LHCN-M2 (cell line): ENCODE measurements around the gene PCDHA1. TPM values are rescaled to one million over a fixed set of nuclear protein-coding genes. Genes with fewer than 3 reads are reported as not detected.
A peak's percentile ranks its signal among the peaks of the same experiment; 100 is the strongest.
"Not testable (repeated sequence)": the region's sequence is repeated elsewhere in the genome, so short reads cannot be mapped to it uniquely, and the experiment has no call there.

Experiments used
- DNase-seq: peaks from one replicate; pipeline ENCODE4 v3.0.0-alpha.2; 2012; ENCODE audit warnings: low read depth
- total RNA-seq: library from RNA; depleted of rRNA; stranded (reverse); fragments of >200 nt; gene quantifications from 2 replicates; pipeline ENCODE4 v1.2.3, GENCODE V29; 2014

The PCDHA1 gene
- total RNA-seq, 1 experiment from 2014 or later = 0.06 TPM

- DNase-seq = not testable (repeated sequence)
These were observed 64.1 kb downstream of the PCDHA1 start for GRCh38 chr5:140849831-140850634.

GRCh38 chr5:140855772-140856674 is 70.1 kb downstream of the PCDHA1 start, which contains the start of gene PCDHA10:
Gene PCDHA10 (plus strand): TSS chr5:140855897. CDS start chr5:140856049, 152 bp downstream.
- peak; percentile 11 for DNase-seq

DNA sequence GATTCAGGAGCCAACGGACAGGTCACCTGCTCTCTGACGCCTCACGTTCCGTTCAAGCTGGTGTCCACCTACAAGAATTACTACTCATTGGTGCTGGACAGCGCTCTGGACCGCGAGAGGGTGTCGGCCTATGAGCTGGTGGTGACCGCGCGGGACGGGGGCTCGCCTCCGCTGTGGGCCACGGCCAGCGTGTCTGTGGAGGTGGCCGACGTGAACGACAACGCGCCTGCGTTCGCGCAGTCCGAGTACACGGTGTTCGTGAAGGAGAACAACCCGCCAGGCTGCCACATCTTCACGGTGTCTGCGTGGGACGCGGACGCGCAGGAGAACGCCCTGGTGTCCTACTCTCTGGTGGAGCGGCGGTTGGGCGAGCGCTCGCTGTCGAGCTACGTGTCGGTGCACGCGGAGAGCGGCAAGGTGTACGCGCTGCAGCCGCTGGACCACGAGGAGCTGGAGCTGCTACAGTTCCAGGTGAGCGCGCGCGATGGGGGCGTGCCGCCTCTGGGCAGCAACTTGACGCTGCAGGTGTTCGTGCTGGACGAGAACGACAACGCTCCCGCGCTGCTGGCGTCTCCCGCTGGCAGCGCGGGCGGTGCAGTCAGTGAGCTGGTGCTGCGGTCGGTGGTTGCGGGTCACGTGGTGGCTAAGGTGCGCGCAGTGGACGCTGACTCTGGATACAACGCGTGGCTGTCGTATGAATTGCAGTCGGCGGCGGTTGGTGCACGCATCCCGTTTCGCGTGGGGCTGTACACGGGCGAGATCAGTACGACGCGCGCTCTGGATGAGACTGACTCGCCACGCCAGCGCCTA is 71.4 kb downstream of the PCDHA1 start:
- no peak for DNase-seq

GRCh38 chr5:140857987-140858240 is 72.0 kb downstream of the PCDHA1 start:
- DNase-seq = no peak

DNA sequence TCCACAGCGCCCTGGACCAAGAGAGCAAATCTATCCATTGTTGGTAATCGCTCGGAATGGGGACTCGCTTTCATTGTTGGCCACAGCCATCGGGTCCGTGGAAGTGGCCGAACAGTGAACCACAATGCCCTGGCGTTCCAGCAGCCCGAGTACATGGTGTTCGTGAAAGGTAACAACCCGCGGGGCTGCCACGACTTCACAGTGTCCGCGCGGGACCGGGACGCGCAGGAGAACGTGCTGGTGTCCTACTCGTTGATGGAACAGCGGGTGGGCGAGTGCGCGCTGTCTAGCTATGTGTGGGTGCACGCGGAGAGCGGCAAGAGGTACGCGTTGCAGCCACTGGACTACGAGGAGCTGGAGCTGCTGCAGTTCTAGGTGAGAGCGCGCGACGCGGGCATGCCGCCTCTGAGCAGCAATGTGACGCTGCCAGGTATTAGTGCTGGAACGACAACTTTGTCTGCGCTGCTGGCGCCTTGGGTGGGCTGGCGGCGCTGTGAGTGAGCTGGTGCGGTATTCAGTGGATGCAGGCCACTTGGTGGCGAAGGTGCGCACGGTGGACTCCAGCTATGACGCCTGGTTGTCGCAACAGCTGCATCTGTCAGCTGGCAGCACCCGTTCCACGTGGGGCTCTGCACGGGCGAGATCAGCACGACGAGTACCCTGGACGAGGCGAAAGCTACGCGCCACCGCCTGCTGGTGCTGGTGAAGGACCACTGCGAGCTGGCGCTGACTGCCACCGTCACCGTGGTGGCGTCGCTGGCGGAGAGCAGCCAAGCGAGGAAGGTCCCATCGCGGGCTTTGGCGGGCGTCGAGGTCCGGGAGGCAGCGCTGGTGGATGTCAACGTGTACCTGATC is 76.7 kb downstream of the PCDHA1 start:
- DNase-seq = no peak

GRCh38 chr5:140868721-140869554 is 83.0 kb downstream of the PCDHA1 start, which contains the start of gene PCDHA11:
Gene PCDHA11 (plus strand): TSS chr5:140868957. CDS start chr5:140869104, 147 bp downstream.
- DNase-seq = peak; percentile 2

DNA sequence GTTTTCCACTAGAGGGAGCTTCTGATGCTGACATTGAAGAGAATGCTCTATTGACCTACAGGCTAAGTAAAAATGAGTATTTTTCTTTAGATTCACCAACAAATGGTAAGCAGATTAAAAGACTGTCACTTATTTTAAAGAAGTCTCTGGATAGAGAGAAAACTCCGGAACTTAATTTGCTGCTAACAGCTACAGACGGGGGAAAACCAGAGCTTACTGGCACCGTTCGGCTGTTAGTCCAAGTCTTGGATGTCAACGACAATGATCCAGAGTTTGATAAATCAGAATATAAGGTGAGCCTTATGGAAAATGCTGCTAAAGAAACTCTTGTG is 83.6 kb downstream of the PCDHA1 start:
- no peak for DNase-seq

GRCh38 chr5:140870221-140871201 is 84.6 kb downstream of the PCDHA1 start:
- no peak for DNase-seq

- DNase-seq = no peak
These were observed 89.4 kb downstream of the PCDHA1 start, which contains the start of gene PCDHA12 for GRCh38 chr5:140875085-140876065. Gene PCDHA12 (plus strand): TSS chr5:140875308. CDS start chr5:140875473, 165 bp downstream.

- DNase-seq = not testable (repeated sequence)
These were observed 90.8 kb downstream of the PCDHA1 start for GRCh38 chr5:140876541-140877261.

GRCh38 chr5:140877262-140877581 is 91.3 kb downstream of the PCDHA1 start:
- DNase-seq = no peak

DNA sequence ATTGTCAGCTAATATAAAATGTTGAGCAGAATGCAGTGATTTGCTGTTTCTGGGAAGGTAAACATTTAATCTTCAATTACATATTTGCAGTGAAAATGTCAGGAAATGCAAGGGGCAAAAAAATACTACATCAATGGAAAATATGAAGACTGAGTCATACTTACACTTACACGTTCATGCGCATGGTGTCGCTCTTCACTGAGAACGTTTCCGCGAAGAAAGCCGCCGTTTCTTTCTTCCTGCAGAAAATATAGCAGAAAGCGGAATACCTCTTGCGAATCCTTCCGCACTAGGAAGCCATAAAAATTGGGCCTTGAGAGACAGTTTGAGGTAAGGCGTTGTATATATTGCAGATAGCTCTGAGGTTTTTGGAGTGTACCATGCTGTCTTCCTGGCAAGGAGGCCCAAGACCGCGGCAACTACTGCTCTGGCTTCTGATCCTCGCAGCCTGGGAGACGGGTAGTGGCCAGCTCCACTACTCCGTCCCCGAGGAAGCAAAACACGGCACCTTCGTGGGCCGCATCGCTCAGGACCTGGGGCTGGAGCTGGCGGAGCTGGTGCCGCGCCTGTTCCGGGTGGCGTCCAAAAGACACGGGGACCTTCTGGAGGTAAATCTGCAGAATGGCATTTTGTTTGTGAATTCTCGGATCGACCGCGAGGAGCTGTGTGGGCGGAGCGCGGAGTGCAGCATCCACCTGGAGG is 96.1 kb downstream of the PCDHA1 start, which contains the start of gene PCDHA13:
Gene PCDHA13 (plus strand): TSS at position 236 of the 702 bp plus-strand sequence. CDS start 145 bp downstream, at position 381.
- DNase-seq = no peak

GRCh38 chr5:140882591-140882899 is 96.6 kb downstream of the PCDHA1 start:
- peak; percentile 5 for DNase-seq

DNA sequence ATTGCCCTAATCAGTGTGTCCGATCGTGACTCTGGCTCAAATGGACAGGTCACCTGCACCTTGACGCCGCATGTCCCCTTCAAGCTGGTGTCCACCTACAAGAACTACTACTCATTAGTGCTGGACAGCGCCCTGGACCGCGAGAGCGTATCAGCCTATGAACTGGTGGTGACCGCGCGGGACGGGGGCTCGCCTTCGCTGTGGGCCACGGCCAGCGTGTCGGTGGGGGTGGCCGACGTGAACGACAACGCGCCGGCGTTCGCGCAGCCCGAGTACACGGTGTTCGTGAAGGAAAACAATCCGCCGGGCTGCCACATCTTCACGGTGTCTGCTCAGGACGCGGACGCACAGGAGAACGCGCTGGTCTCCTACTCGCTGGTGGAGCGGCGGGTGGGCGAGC is 97.4 kb downstream of the PCDHA1 start:
- no peak for DNase-seq

GRCh38 chr5:140883927-140884697 is 98.2 kb downstream of the PCDHA1 start:
- no peak for DNase-seq
